Karpas-422 (cell line): ENCODE measurements around the gene HORMAD2. TPM values are rescaled to one million over a fixed set of nuclear protein-coding genes. Genes with fewer than 3 reads are reported as not detected.
"Not testable (repeated sequence)": the region's sequence is repeated elsewhere in the genome, so short reads cannot be mapped to it uniquely, and the experiment has no call there.

Source experiments
- DNase-seq: peaks from one replicate; pipeline ENCODE4 v3.0.0-alpha.2; 2015
- H2AFZ ChIP-seq: fragments of 200-600 bp; sonication (generic); 2 replicates; pipeline ENCODE4 v1.6.1; 2014; ENCODE audit warnings: antibody characterized with exemption, low read length, mixed read lengths
- H3K27ac ChIP-seq: fragments of 200-600 bp; sonication (generic); 2 replicates; pipeline ENCODE4 v1.5.1; 2014; ENCODE audit warnings: mild to moderate bottlenecking, low read length, moderate library complexity
- H3K27me3 ChIP-seq: fragments of 200-600 bp; sonication (generic); 2 replicates; pipeline ENCODE4 v1.6.1; 2014; ENCODE audit warnings: low read length, mixed read lengths
- H3K36me3 ChIP-seq: fragments of 200-600 bp; sonication (generic); 2 replicates; pipeline ENCODE4 v1.6.1; 2014; ENCODE audit warnings: low read length, mixed read lengths; ENCODE audit not compliant: insufficient read depth
- H3K4me1 ChIP-seq: fragments of 200-600 bp; sonication (generic); 2 replicates; pipeline ENCODE4 v1.6.1; 2014; ENCODE audit warnings: mild to moderate bottlenecking, low read length, mixed read lengths
- H3K4me2 ChIP-seq: fragments of 200-600 bp; sonication (generic); 2 replicates; pipeline ENCODE4 v1.6.1; 2014; ENCODE audit warnings: low read length, low read depth, mild to moderate bottlenecking; ENCODE audit not compliant: poor library complexity, severe bottlenecking
- H3K4me3 ChIP-seq: fragments of 200-600 bp; sonication (generic); 2 replicates; pipeline ENCODE4 v1.5.1; 2014; ENCODE audit warnings: mild to moderate bottlenecking, antibody characterized with exemption, low read length, mixed read lengths
- H3K79me2 ChIP-seq: fragments of 200-600 bp; sonication (generic); 2 replicates; pipeline ENCODE4 v1.6.1; 2014; ENCODE audit warnings: mild to moderate bottlenecking, low read length, mixed read lengths
- H3K9ac ChIP-seq: fragments of 200-600 bp; sonication (generic); 2 replicates; pipeline ENCODE4 v1.6.0; 2014; ENCODE audit warnings: low read length
- H3K9me2 ChIP-seq: fragments of 200-600 bp; sonication (generic), shearing (Covaris generic); replicated peaks from 2 replicates; pipeline ENCODE4 v1.6.0; 2014; ENCODE audit warnings: mild to moderate bottlenecking, low read length, moderate library complexity; ENCODE audit not compliant: insufficient read depth
- H3K9me3 ChIP-seq: fragments of 300-700, 200-600 bp; sonication (generic); 2 replicates; pipeline ENCODE4 v1.6.1; 2014; ENCODE audit warnings: low read length, mixed read lengths
- H4K20me1 ChIP-seq: fragments of 200-600 bp; sonication (generic); 2 replicates; pipeline ENCODE4 v1.6.1; 2014; ENCODE audit warnings: mild to moderate bottlenecking, antibody characterized with exemption, low read length, low read depth; ENCODE audit not compliant: insufficient read depth
- total RNA-seq: library from RNA; depleted of rRNA; stranded (reverse); fragments of >200 nt; shearing (Covaris generic); gene quantifications from 2 replicates; pipeline ENCODE4 v1.2.3, GENCODE V29; 2014; ENCODE audit warnings: low replicate concordance

HORMAD2 gene
- total RNA-seq, 1 experiment from 2014 or later = not detected

GRCh38 chr22:30080805-30081204 is 541 bp downstream of the HORMAD2 start:
- H3K27me3 ChIP-seq = no peaks in the 10 kb centered on the region
- H3K9me2 ChIP-seq = no peaks in the 10 kb centered on the region
- no peaks in the 10 kb centered on the region for H4K20me1 ChIP-seq
- H3K36me3 ChIP-seq = no peaks in the 10 kb centered on the region
- H3K27ac ChIP-seq = no peak overlapping the region
- H3K4me3 ChIP-seq = no peak overlapping the region
- no peaks in the 10 kb centered on the region for H3K79me2 ChIP-seq
- no peak overlapping the region for H2AFZ ChIP-seq
- H3K4me2 ChIP-seq = no peak overlapping the region
- H3K4me1 ChIP-seq = peaks cover 8% of the 10 kb centered on the region
- no peak overlapping the region for H3K9ac ChIP-seq
- H3K9me3 ChIP-seq = no peaks in the 10 kb centered on the region
- no peak for DNase-seq

DNA sequence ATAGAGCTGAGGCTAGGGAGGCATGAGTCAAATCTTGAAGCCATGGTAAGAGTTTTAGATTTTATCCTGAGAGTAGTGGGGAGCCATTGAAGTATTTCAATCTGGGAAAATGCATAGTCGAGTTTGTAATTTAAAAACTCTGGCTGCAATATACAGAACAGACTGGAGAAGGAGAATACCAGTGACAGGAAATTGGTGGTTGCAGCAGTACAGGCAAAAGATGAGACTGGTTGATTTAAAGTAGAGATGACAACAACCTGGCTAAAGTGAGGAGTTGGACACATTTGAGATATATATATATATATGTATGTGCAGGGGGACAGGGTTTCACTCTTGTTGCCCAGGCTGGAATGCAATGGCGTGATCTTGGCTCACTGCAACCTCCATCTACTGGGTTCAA is 6.2 kb downstream of the HORMAD2 start:
- no peaks in the 10 kb centered on the region for H3K27me3 ChIP-seq
- 0 out of 2 replicates have a peak, but pooled peaks cover 4% of the 10 kb centered on the region for H4K20me1 ChIP-seq
- H3K36me3 ChIP-seq = no peaks in the 10 kb centered on the region
- no peak overlapping the region for H3K4me3 ChIP-seq
- no peaks in the 10 kb centered on the region for H3K9me3 ChIP-seq
- H3K9me2 ChIP-seq = no peaks in the 10 kb centered on the region
- H3K27ac ChIP-seq = no peak overlapping the region
- no peak for DNase-seq
- H3K4me2 ChIP-seq = no peak overlapping the region
- no peak overlapping the region for H3K9ac ChIP-seq
- no peaks in the 10 kb centered on the region for H3K4me1 ChIP-seq
- no peaks in the 10 kb centered on the region for H3K79me2 ChIP-seq
- no peak overlapping the region for H2AFZ ChIP-seq

DNA sequence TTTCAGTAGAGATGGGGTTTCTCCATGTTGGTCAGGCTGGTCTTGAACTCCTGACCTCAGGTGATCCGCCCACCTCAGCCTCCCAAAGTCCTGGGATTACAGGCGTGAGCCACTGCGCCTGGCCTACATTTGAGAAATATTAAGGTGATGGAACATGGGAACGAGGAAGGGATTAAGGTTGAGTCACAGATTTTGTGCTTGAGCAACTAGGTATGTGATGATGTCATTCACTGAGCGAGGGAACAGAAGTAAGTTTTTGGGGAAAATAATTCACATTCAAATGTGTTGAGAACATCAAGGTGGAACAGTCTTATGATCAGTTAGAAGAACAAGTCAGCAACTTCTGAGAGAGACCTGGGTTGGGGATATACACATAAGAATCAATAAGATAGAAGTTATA is 6.8 kb downstream of the HORMAD2 start:
- H3K36me3 ChIP-seq, DNase-seq, H3K9me3 ChIP-seq, H3K27ac ChIP-seq, H4K20me1 ChIP-seq, H3K4me1 ChIP-seq, H3K79me2 ChIP-seq, H3K4me2 ChIP-seq, H2AFZ ChIP-seq, H3K4me3 ChIP-seq, H3K9me2 ChIP-seq, H3K9ac ChIP-seq, H3K27me3 ChIP-seq: not testable (repeated sequence)

- 0 out of 2 replicates have a peak, but pooled peaks cover 4% of the 10 kb centered on the region for H4K20me1 ChIP-seq
- H3K9me3 ChIP-seq = no peaks in the 10 kb centered on the region
- no peak overlapping the region for H3K4me3 ChIP-seq
- H3K4me1 ChIP-seq = peaks cover 4% of the 10 kb centered on the region; the same call in 1 of the 2 replicates
- no peaks in the 10 kb centered on the region for H3K27me3 ChIP-seq
- DNase-seq = no peak
- H3K9ac ChIP-seq = no peak overlapping the region
- H3K36me3 ChIP-seq = no peaks in the 10 kb centered on the region
- no peak overlapping the region for H3K27ac ChIP-seq
- H3K9me2 ChIP-seq = no peaks in the 10 kb centered on the region
- H2AFZ ChIP-seq = no peak overlapping the region
- no peak overlapping the region for H3K4me2 ChIP-seq
- H3K79me2 ChIP-seq = no peaks in the 10 kb centered on the region
These were observed 7.3 kb downstream of the HORMAD2 start for GRCh38 chr22:30087611-30088010.

DNA sequence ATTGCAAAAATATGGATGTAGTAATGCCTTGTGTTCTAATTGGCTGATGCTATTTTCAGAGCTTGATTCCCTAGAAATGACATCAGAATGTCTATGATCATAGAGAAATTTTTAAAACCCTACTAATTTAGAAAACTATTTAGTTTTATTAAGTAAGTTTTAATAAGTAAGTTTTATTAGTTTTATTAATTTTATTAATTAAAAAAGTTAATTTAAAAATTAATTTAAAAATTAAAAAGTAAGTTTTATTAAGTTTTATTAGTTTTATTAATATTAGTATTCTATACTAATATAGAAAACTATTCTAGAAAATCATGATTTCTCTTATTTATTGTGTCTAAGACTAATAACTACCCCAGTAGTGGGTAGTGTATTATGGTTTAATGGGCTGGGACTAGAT is 8.2 kb downstream of the HORMAD2 start:
- Histone ChIP-seq H3K4me2 (no peak overlapping the region), H4K20me1 (0 out of 2 replicates have a peak, but pooled peaks cover 4% of the 10 kb centered on the region), H3K4me1 (peaks cover 4% of the 10 kb centered on the region; the same call in 1 of the 2 replicates), H3K9ac (no peak overlapping the region), H2AFZ (no peak overlapping the region), H3K9me2 (no peaks in the 10 kb centered on the region), H3K4me3 (no peak overlapping the region), H3K36me3 (no peaks in the 10 kb centered on the region), H3K27ac (no peak overlapping the region), H3K79me2 (no peaks in the 10 kb centered on the region), H3K9me3 (no peaks in the 10 kb centered on the region), H3K27me3 (no peaks in the 10 kb centered on the region)
- DNase-seq = no peak

DNA sequence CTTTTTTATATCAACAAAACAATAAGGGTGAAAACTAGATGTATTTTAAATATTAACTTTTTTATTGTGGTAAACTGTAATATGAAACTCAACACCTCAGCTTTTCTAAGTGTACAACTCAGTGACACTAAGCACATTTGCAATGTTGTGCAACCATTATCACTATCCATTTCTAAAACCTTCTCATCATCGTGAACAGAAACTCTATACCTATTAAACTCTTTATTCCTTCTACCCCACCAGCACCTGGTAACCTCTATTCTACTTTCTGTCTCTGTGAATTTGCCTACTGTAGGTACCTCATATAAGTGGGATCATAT is 9.4 kb downstream of the HORMAD2 start:
- Histone ChIP-seq H3K9me3 (no peaks in the 10 kb centered on the region), H3K36me3 (no peaks in the 10 kb centered on the region), H3K27me3 (no peaks in the 10 kb centered on the region), H3K4me2 (no peak overlapping the region), H4K20me1 (0 out of 2 replicates have a peak, but pooled peaks cover 4% of the 10 kb centered on the region), H3K9me2 (no peaks in the 10 kb centered on the region), H3K4me3 (no peak overlapping the region), H2AFZ (no peak overlapping the region), H3K79me2 (no peaks in the 10 kb centered on the region), H3K4me1 (peaks cover 4% of the 10 kb centered on the region; the same call in 1 of the 2 replicates), H3K27ac (no peak overlapping the region), H3K9ac (no peak overlapping the region)
- no peak for DNase-seq

DNA sequence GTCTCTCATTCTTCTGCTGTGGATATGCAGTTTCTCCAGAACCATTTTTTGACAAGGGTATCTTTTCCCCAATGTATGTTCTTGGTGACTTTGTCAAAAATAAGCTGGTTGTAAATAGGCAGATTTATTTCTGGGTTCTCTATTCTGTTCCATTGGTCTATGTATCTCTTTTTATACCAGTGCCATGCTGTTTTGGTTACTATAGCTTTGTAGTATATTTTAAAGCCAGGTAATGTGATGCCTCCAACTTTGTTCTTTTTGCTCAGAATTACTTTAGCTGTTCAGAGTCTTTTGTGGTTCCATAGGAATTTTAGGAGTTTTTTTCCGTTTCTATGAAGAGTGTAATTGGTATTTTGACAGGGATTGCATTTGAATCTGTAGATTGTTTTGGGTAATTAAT is 12.4 kb downstream of the HORMAD2 start:
- Histone ChIP-seq H3K4me1 (peaks cover 4% of the 10 kb centered on the region; the same call in 1 of the 2 replicates), H3K4me3 (no peak overlapping the region), H3K27ac (no peak overlapping the region), H3K36me3 (no peaks in the 10 kb centered on the region), H3K27me3 (no peaks in the 10 kb centered on the region), H3K9me3 (no peaks in the 10 kb centered on the region), H3K79me2 (no peaks in the 10 kb centered on the region), H2AFZ (no peak overlapping the region), H3K9me2 (no peaks in the 10 kb centered on the region), H4K20me1 (0 out of 2 replicates have a peak, but pooled peaks cover 4% of the 10 kb centered on the region), H3K4me2 (no peak overlapping the region), H3K9ac (no peak overlapping the region)
- no peak for DNase-seq

- Histone ChIP-seq H3K27me3 (no peaks in the 10 kb centered on the region), H4K20me1 (0 out of 2 replicates have a peak, but pooled peaks cover 2% of the 10 kb centered on the region), H3K9ac (no peak overlapping the region), H3K9me3 (no peaks in the 10 kb centered on the region), H3K4me2 (no peak overlapping the region), H3K9me2 (no peaks in the 10 kb centered on the region), H3K27ac (no peak overlapping the region), H3K4me3 (no peak overlapping the region), H3K36me3 (no peaks in the 10 kb centered on the region), H3K79me2 (no peaks in the 10 kb centered on the region), H2AFZ (no peak overlapping the region), H3K4me1 (peaks cover 4% of the 10 kb centered on the region; the same call in 1 of the 2 replicates)
- no peak for DNase-seq
These were observed 14.5 kb downstream of the HORMAD2 start for GRCh38 chr22:30094804-30095203.

DNA sequence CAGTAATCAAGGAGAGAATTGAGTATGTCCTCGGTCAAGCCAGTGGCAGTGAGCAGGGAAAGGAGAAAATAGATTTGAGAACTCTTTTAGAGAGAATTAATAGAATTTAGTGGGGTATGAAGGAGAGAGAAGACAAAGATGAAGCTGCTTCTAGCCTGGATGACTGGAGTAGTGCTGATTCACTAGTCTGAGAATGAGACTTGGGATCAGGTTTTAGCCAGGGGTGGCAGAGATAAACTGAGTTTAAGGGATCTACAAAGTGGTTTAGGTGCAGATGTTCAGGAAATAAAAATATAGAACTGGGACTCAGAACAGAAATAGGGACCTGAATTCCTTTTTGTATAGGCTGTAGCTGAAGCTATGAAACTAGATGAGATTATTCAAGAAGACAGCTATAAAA is 17.6 kb downstream of the HORMAD2 start:
- H3K4me3 ChIP-seq = no peak overlapping the region
- H3K9me3 ChIP-seq = no peaks in the 10 kb centered on the region
- H3K27me3 ChIP-seq = no peaks in the 10 kb centered on the region
- no peak for DNase-seq
- no peaks in the 10 kb centered on the region for H3K9me2 ChIP-seq
- H2AFZ ChIP-seq = no peak overlapping the region
- no peak overlapping the region for H3K27ac ChIP-seq
- H3K79me2 ChIP-seq = no peaks in the 10 kb centered on the region
- no peaks in the 10 kb centered on the region for H4K20me1 ChIP-seq
- H3K4me2 ChIP-seq = no peak overlapping the region
- H3K4me1 ChIP-seq = no peaks in the 10 kb centered on the region
- H3K9ac ChIP-seq = no peak overlapping the region
- no peaks in the 10 kb centered on the region for H3K36me3 ChIP-seq
